Prostate gland (tissue), 2 donors: Measurements from ENCODE around the gene GSK3A.

Experiments used
- POLR2A ChIP-seq: fragments of 450-650 bp; IDR thresholded peaks from one replicate; pipeline ENCODE4 v1.6.1; 2016; ENCODE audit warnings: antibody characterized with exemption, mild to moderate bottlenecking
- TF ChIP-seq, protein P1 (sequence below), 4 experiments: fragments of 200-600 bp in 2 of 4; fragments of 450-650 bp in 2 of 4; sonication (generic) in 2 of 4; IDR thresholded peaks; 1 replicate in 3 of 4; 2 replicates in 1 of 4; pipeline ENCODE4 v1.5.1; 2016 to 2019; ENCODE audit warnings: antibody characterized with exemption in 4 of 4, mild to moderate bottlenecking in 2 of 4, moderate library complexity in 2 of 4

DNA sequence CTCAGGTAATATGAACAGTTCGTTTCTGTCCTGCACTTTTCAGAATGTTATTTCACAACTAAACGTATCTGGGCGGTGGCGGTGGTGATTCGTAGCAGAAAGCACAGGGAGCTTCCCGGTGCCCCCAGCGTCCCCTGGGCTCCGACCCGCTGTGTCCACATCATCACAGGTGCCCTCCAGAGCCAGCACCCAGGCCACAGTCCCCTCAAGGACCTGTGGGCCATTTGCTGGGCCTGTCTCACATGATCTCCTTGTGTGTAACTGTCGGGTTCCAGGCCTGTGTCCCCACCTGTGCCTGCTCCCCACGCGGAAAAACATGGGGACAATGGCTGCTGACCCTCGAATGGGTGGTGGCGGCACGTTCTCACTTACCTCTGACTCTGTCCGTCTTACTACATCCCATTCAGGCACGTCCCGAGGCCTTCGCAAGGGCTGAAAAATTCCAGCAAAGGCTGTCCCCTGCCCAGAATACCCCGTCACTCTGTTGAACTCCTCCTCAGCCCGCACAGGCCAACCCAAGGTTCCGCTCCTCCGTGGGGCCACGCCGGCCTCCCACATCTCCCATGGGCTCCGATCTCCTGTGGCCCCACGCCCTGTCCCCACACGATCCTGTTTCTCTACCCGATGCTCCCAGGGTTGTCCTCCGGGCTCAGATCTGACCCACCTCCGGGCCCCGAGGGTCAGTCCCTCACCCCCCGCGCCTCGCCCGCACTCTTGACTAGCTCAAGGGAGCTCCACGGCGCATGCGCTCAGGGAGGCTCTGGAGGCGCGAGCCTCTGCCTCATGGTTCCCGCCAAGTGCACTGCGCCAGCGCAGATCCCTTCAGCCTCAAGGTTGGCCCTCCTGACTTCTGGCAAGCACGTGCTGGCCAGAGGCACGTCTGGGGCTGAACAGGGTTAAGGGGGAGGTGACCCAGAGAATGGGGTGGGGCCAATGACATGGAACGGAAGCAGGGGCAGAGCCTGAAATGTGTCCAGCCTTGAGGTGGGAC lies 46.1 kb downstream of the GSK3A start:
- TF ChIP-seq, protein P1, sequence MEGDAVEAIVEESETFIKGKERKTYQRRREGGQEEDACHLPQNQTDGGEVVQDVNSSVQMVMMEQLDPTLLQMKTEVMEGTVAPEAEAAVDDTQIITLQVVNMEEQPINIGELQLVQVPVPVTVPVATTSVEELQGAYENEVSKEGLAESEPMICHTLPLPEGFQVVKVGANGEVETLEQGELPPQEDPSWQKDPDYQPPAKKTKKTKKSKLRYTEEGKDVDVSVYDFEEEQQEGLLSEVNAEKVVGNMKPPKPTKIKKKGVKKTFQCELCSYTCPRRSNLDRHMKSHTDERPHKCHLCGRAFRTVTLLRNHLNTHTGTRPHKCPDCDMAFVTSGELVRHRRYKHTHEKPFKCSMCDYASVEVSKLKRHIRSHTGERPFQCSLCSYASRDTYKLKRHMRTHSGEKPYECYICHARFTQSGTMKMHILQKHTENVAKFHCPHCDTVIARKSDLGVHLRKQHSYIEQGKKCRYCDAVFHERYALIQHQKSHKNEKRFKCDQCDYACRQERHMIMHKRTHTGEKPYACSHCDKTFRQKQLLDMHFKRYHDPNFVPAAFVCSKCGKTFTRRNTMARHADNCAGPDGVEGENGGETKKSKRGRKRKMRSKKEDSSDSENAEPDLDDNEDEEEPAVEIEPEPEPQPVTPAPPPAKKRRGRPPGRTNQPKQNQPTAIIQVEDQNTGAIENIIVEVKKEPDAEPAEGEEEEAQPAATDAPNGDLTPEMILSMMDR (IDR thresholded peaks at IDR 0.05): no peak
- no peak for TF ChIP-seq POLR2A
